PFSK-1 (cell line): ENCODE data around the gene COX7B2.

ENCODE experiments used
- FOXP2 ChIP-seq: optimal IDR thresholded peaks from 2 replicates; pipeline ENCODE3; 2011; ENCODE audit warnings: borderline replicate concordance, control low read depth, inconsistent platforms; ENCODE audit not compliant: insufficient read depth; ENCODE audit errors: extremely low read length, extremely low read depth
- POLR2AphosphoS5 ChIP-seq: IDR thresholded peaks from 2 replicates; pipeline ENCODE4 v1.6.1; 2012; ENCODE audit warnings: low read depth, mild to moderate bottlenecking, control low read depth, low read length, moderate library complexity
- SIN3A ChIP-seq: IDR thresholded peaks from 2 replicates; pipeline ENCODE4 v1.6.1; 2012; ENCODE audit warnings: mild to moderate bottlenecking, low read length, moderate library complexity, borderline replicate concordance; ENCODE audit not compliant: insufficient read depth
- TAF1 ChIP-seq: IDR thresholded peaks from 2 replicates; pipeline ENCODE4 v1.6.1; 2012; ENCODE audit warnings: low read length, control low read depth, borderline replicate concordance; ENCODE audit not compliant: insufficient read depth
- TF ChIP-seq, protein P1 (sequence below), 2 experiments: IDR thresholded peaks; 2 replicates each; pipeline versions ENCODE4 v1.6.1 to v1.8.0; 2011 to 2012; ENCODE audit warnings: low read depth in 2 of 2, low read length in 2 of 2, control low read depth in 1 of 2, inconsistent platforms in 1 of 2, mild to moderate bottlenecking in 1 of 2, moderate library complexity in 1 of 2; ENCODE audit not compliant: insufficient read depth in 1 of 2

The COX7B2 gene

GRCh38 chr4:46952451-46952850 lies 43.4 kb upstream of the COX7B2 start:
- no peak for TF ChIP-seq TAF1
- TF ChIP-seq, protein P1, sequence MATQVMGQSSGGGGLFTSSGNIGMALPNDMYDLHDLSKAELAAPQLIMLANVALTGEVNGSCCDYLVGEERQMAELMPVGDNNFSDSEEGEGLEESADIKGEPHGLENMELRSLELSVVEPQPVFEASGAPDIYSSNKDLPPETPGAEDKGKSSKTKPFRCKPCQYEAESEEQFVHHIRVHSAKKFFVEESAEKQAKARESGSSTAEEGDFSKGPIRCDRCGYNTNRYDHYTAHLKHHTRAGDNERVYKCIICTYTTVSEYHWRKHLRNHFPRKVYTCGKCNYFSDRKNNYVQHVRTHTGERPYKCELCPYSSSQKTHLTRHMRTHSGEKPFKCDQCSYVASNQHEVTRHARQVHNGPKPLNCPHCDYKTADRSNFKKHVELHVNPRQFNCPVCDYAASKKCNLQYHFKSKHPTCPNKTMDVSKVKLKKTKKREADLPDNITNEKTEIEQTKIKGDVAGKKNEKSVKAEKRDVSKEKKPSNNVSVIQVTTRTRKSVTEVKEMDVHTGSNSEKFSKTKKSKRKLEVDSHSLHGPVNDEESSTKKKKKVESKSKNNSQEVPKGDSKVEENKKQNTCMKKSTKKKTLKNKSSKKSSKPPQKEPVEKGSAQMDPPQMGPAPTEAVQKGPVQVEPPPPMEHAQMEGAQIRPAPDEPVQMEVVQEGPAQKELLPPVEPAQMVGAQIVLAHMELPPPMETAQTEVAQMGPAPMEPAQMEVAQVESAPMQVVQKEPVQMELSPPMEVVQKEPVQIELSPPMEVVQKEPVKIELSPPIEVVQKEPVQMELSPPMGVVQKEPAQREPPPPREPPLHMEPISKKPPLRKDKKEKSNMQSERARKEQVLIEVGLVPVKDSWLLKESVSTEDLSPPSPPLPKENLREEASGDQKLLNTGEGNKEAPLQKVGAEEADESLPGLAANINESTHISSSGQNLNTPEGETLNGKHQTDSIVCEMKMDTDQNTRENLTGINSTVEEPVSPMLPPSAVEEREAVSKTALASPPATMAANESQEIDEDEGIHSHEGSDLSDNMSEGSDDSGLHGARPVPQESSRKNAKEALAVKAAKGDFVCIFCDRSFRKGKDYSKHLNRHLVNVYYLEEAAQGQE (IDR thresholded peaks at IDR 0.05; ENCODE audit: insufficient read depth in 1 of 2, low read depth in 2 of 2, low read length in 2 of 2), result no peak
- no peak for TF ChIP-seq FOXP2
- no peak for TF ChIP-seq POLR2AphosphoS5
- no peak for TF ChIP-seq SIN3A

GRCh38 chr4:46950826-46951225 lies 41.8 kb upstream of the COX7B2 start:
- TF ChIP-seq POLR2AphosphoS5 (no peak), SIN3A (no peak), TAF1 (no peak), FOXP2 (no peak)
- TF ChIP-seq, protein P1 (IDR thresholded peaks at IDR 0.05; ENCODE audit: insufficient read depth in 1 of 2, low read depth in 2 of 2, low read length in 2 of 2), result no peak

DNA sequence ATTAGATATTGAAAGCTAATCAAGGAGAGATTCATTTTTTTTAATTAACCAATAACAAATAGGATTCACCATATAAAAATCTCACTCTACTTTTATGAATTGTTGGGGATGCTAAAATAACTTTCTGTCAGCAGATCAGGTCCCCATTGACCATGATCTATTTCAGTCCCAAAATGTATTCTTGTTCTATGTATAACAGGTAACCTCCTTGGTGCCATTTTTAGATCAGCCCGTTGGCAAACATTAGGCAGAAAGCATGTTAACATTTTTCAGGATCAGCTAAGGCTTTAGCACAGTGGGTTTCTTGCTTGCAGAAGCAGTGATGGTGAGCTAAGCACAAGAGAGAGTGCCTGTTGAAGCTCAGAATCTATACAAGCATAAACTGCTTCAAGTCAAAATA lies 40.8 kb upstream of the COX7B2 start:
- TF ChIP-seq, protein P1 (IDR thresholded peaks at IDR 0.05; ENCODE audit: insufficient read depth in 1 of 2, low read depth in 2 of 2, low read length in 2 of 2), result no peak
- TF ChIP-seq TAF1 (no peak), SIN3A (no peak), FOXP2 (no peak), POLR2AphosphoS5 (no peak)

DNA sequence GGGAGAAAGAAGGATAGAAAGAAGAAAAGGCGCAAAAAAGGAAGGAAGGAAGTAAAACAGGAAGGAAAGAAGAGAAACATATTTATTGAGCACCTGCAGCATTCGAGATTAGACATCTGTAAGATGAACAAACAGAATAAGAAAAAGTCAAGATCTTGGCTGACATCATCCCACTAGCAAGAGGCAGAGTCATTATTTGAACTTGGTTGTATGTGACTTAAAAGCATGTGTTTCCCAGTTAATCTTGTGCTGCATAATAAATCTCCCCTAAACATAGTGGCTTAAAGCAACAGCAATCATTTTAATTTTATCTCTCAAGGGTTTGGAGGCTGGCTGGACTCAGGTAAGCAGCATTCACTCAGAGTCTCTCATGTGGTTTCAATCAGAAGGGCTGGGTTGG lies 38.5 kb upstream of the COX7B2 start:
- TF ChIP-seq TAF1, result no peak
- TF ChIP-seq POLR2AphosphoS5, result no peak
- no peak for TF ChIP-seq SIN3A
- TF ChIP-seq, protein P1 (IDR thresholded peaks at IDR 0.05; ENCODE audit: insufficient read depth in 1 of 2, low read depth in 2 of 2, low read length in 2 of 2), result no peak
- no peak for TF ChIP-seq FOXP2
